GM19099 (cell line): ENCODE data around the gene SLC19A2.

Source experiments
- POLR2A ChIP-seq: IDR thresholded peaks from 3 replicates; pipeline ENCODE4 v1.6.1; 2011; ENCODE audit warnings: low read depth; ENCODE audit not compliant: insufficient read length; ENCODE audit errors: extremely low read depth

The SLC19A2 gene

DNA sequence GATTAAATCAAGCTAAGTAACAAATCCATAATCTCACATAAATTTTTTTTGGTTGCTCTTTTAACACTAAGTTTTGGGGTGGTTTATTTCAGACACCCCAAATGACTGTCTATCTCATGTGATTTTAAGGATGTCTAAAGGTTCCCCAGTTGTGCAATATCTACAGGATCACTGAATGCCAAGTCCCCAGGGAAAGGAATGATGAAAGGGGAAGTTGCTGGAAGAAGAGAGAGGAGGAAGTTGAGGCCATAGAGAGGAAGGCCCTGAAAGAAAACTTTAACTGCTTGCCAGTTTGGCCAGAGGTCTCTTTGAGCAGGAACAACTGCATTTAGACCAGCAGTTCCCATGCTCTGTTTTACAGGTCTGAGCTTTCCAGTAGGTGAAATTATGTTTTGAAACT, 27.5 kb upstream of the SLC19A2 start:
- no peak for TF ChIP-seq POLR2A

DNA sequence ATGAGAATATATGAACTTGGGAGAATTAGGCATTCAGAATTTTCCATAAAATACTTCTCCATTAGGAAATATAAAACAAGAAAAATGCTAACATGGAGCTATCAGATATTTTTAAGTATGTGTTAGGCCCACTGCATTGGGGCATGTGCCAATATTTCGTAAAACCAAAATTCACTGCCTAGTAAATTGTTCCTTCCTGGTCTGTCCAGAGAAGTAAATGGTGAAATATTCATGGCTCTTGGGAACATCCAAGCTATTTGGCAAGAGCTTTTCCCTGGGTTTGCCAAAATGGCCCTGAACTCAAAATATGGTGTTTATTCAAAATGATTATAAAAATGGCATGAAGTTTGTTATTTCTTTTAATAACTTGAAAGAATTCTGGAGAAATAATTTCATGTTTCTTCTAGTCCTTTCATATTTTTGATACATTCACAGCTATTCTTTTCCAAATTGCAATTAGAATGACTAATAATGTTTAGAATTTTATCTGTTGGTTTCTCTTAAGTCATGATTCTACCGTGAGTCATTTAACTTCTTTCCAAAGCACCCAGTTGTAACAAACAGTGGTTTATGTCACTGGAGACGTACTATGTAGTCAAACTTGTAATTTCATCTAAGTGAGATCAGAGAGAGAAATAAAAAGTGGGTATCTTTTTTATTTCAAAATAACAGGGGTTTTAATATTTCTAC, 25.7 kb upstream of the SLC19A2 start:
- TF ChIP-seq POLR2A = no peak

DNA sequence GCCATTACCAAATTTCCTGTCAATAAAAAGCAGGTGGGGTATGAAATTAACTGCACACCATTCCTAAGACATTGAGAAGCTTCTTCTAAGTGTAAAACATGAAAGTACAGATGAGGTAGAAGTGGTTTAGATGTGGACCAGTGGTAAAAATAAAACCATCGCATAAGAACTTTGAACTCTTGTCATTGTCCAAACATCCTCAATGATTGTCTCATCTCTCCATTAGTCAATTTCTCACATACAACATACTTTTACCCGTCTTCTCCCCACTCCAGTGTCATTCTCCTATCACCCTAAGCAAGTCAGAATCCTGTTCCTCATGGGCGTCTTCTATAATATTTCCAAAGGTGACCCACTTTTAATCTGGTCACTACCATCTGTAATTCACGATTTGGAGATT, 24.3 kb upstream of the SLC19A2 start:
- no peak for TF ChIP-seq POLR2A

DNA sequence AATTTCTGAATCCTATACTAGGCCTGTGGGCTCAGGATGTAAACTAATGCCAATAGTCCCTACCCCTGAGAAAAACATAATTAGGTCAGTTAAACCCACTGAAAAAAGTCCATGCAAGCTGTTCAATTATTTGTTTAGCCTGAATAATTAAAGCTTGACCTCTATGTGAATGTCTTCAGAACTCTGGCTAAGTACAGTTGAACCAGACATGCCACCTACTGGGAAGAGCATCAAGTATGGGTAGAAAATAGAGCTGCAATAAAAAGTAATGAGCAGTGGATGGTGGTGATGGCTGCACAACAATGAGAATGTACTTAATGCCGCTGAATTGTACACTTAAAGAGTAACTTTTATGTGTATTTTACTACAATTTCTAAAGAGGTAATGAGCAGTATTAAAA, 23.6 kb upstream of the SLC19A2 start:
- no peak for TF ChIP-seq POLR2A

DNA sequence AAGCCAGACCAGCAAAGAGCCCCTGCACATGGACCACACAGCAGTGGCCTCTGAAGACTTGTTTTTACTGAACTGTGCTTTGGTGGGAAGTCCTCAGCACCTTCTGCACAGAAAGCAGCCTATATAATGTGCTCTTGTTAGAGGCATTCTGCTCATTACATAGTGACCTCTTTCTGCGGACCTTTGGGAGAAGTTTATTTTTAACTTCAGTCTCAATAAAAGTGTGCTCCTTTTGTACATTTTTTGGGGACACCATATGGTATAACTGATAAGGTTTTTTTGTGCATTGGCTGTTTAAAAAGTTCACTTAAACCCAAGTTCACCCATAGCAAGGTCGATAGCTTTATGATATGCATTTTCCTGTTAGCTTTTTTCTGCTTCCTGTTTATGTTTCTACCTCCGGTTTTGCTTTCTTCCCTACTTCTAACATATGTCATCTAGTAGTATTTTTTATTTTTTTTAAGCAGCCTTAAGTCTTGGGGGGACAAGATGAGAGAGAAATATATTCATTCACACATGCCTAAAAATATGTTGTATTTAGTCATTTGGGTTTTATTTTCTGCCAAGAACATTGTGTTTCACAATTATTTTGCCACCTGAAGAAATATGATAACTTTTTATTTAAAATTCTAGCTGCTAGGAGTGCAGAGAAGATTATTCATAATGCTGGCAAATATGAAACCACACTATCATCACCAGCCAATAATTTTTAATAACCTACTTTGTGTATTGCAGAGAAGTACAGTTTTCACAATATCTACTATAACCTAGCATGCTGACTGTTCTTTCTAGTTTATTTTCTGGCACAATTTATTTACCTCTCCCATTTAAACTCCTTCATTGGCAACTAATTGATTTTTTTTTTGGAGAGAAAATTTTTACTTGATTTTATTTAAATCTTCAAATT, 22.9 kb upstream of the SLC19A2 start:
- TF ChIP-seq POLR2A = no peak

DNA sequence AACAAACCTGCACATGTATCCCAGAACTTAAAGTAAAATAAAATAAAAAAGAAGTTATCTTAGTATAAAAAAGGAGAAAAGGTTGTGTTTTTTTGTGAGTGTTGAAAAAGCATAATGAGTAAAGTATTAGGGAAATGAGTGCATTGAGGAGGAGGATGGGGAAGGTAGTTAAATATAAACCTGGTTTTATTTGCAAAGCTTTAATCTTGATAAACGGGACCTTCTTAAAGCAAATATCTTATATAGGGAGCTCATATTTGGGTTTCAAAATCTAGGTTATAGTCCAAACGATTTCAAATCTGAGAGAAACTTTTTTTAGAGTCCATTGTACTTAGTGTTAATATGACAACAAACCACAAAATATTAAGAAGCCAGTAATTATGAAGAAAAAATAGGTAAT, 21.7 kb upstream of the SLC19A2 start:
- TF ChIP-seq POLR2A = no peak

DNA sequence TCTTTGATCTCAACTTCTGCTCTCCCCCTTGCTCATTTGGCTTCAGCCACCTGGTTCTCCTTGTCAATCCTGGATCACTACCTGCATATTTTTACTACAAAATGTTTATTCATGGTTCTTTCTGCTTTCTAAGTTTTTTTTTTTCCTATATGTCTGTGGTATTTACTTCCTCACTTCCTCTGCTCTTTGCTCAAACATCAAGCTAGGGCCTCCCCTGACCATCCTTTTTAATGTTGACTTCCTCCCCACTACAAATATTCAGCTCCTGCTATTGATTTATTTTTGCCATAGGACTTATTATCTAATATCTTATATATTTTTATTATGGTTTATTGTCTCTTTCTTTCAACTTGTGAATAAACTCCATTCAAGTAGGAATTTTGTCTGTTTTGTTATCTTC, 14.1 kb upstream of the SLC19A2 start:
- no peak for TF ChIP-seq POLR2A

DNA sequence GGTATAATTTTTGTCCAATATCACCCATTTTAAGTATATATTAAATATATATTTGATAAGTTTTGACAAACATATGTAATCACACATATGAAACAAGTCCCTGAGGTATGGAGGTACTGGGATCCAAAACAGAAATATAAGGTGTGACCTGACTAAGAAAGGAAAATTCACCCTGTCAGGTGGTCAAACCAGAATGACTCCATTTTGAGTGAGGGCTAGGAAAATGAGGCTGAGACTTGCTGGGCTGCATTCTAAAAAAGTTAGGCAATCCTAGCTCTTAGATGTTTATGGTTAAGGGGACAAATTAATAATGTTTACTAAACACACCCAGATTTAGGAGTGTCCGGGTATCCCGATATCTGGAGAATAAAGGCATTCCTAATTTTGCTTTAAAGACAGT, 11.6 kb upstream of the SLC19A2 start:
- TF ChIP-seq POLR2A = no peak

DNA sequence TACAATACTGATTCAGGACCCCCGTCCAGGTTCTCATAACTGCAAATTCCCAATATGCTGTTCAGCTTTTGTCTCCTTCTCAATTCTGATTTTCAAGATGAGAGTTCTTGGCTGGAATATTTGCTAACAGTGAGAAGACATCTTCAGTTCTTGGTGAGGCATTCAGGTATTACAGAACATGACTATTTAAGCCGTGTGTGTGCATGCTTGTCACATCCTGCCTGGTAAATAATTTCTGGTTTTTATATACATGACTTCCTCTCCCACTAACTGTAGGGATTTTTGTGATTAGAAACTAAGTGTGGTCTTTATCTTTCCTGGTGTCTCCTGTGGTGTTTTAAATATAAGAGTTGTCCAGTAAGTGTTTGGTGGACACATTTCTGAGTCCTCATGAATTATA, 10.2 kb upstream of the SLC19A2 start:
- TF ChIP-seq POLR2A = no peak

DNA sequence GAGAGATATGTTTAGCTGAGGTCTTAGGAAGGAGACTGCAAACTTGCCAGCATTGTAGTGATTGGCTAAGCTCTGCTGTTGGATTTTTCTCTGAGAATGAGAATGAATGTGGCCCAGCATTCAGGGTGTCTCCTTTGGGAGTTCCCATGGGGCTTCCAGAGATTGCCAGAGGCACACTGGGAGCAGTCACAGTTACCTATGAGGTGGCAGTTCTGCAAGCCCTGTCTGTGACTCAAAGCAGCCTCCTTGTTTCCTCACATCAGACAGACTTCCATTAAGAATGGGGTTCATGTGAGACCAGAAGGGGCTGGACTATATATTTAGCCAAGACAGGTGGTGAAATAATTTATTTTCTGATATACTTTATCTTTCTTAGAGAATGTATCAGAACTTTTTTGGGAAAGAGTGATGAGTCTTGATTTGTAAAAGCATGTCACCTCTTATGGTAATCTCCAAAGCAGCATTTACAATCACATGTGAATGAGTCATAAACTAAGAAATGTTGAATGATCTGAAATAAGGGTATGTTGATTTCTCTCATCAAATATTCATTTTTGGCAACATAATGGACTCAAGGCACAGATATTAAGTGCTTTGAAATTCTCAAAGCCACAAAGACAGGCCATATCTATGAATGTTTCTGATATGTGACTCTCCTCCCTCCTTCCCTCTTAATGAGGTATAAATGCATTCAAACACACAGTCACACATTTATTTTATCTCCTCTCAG, 9.5 kb upstream of the SLC19A2 start:
- TF ChIP-seq POLR2A = no peak

DNA sequence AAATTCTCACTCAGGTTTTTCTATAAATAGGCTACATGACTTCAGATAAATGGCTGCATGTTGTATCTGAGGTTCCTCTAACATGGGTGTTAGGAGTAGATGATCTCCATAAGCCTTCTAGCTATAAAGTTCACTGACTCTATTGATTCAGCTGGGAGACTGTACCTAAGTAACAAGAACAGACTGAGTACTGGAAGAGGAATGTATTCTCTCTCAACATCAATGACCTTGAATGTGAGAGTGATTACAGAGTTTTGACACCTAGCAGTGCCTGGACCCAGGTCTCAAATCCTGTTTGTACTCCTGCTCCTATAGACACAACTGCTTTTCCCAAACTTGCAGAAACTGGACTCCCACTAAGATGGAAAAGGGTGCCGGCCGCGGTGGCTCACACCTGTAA, 8.6 kb upstream of the SLC19A2 start:
- no peak for TF ChIP-seq POLR2A

DNA sequence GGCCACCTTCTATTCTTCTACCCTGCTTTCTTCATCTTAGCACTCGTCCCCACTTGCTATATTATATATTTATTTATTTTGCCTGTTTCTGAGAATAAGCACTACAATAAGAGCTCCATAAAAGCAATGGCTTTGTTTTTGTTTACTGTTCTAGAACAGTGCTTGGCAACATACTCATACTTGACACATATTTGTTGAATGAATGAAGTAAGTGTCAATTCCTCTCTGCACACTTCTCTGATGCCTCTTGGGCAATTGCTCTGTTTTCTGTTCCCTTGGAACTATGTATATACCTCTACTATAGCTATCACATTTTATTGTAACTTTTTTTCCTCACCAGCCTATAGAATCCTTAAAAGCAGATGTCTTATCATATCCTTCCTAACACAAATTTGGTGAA, 7.5 kb upstream of the SLC19A2 start:
- TF ChIP-seq POLR2A = no peak

DNA sequence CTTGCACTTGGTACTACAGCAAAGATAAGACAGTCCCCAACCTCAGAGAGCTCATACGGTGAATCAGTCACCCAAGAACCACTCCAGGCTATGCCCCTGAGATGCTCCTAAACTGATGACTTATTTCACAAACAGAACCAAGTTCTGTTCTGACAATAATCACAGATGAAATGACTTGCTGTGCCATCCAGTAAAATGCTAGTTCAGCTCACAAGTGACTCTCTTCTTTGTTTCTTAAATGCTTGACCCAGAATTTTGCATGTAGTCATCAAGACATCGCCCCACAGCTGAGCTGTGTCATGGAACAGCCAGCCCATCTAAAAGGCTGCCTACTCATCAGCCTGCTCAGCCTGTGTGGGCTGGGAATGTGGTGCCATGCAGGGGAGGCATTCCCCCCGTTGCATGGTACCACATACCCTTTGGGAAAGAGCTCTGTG, 6.1 kb upstream of the SLC19A2 start:
- no peak for TF ChIP-seq POLR2A

DNA sequence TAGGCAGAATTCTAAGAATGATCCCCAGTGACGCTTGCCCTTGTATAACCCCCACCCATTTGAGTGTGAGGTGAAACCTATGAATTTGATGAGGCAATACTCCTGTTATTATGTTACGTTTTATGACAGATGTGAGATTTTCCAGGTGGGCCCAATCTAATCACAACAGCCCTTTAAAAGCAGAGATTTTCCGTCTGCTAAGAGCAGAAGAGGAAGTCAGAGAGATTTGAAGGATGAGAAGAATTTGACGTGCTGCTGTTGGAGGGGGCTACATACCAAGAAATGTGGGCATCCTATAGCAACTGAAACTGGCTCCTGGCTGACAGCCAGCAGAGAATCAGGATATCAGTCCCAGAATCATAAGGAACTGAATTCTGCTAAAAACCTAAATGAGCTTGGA, 2.4 kb upstream of the SLC19A2 start:
- TF ChIP-seq POLR2A = no peak

DNA sequence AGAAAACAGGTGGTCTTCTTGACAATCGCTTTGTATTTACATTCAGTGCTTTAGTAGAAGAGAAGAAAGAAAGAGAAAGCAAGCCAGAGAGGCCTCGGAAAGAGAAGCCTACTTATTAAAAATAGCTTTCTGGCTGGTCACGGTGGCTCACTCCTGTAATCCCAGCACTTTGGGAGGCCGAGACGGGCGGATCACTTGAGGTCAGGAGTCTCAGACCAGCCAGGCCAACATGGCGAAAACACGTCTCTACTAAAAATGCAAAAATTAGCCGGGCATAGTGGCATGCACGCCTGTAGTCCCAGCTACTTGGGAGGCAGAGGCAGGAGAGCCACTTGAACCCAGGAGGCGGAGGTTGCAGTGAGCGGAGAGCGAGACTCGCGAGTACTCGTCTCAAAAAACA, 1.8 kb upstream of the SLC19A2 start:
- TF ChIP-seq POLR2A = no peak

DNA sequence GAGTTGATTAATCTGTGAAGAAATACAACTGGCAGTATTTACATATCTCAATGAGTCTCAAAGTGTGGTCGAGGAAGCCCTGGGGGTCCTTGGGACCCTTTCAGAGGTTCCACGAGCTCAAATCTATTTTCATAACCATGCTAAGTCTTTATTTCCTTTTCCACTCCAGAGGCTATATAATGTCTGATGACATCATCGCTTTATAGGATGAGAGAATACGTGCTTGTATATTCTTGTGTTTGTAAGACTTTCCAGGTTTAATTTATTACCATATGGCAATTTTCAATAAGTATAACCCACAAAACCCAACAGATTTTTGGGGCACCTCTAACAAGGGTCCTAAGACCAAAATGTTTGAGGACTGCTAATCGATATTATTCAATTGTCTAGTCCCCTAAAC, 1.4 kb upstream of the SLC19A2 start:
- TF ChIP-seq POLR2A = no peak

DNA sequence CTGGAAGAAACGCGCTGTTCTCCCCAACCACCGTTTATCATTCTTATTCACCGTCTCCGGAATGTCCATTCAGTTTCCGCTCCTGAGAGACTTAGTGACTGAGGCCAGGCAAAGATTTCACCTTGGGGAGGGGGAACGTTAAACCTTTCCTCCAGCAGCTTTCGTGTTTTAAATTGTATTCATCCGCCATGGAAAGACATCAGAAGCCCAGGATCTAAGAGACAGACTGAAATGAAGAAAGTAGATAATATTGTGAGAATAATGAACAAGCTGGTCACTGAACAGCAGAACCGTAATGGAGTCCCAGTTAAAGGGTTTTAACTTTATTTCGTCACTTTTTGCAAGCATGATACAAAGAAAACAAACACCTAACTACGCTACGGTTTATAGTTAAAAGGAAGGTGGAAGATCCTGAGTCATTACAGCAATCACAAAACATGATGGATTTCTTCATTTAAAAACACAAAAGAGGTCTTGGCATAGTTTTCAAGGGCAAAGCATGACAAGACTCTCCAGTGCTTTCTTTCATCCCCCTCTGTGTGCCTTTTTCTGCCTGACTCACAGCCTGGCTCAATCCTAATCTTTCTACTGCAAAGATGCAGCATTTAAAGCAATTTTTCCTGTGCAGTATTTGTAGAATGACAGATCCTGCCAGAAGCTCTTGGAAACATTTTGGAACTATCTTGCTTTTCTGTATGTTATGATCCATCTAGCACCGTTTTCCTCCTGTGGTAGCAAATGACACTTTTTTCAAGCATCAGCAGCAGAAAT, 722 bp upstream of the SLC19A2 start:
- TF ChIP-seq POLR2A = no peak
